Trophoblast cell (in vitro differentiated cells and primary cell): ENCODE measurements around the gene CAMK2A.

Source experiments
- DNase-seq, 2 donors: peaks; one replicate each; pipeline ENCODE4 v3.0.0-alpha.2; 2016
- H2AFZ ChIP-seq: 2 replicates; pipeline ENCODE4 v1.6.1; 2013; ENCODE audit warnings: low read length, moderate library complexity, mild to moderate bottlenecking; ENCODE audit not compliant: insufficient read depth, poor library complexity
- H2AK5ac ChIP-seq: 2 replicates; pipeline ENCODE4 v1.6.1; 2013; ENCODE audit warnings: mild to moderate bottlenecking, low read length
- H2BK120ac ChIP-seq: 2 replicates; pipeline ENCODE4 v1.6.1; 2013; ENCODE audit warnings: low read length, mild to moderate bottlenecking, moderate library complexity; ENCODE audit not compliant: insufficient read depth, poor library complexity
- H2BK12ac ChIP-seq: 2 replicates; pipeline ENCODE4 v1.6.1; 2013; ENCODE audit warnings: mild to moderate bottlenecking, low read length, moderate library complexity
- H2BK5ac ChIP-seq: 2 replicates; pipeline ENCODE4 v1.6.1; 2013; ENCODE audit warnings: low read length, low read depth, moderate library complexity, mild to moderate bottlenecking; ENCODE audit not compliant: poor library complexity
- H3K14ac ChIP-seq: 2 replicates; pipeline ENCODE4 v1.6.1; 2013; ENCODE audit warnings: mild to moderate bottlenecking, low read length
- H3K18ac ChIP-seq: 2 replicates; pipeline ENCODE4 v1.6.1; 2013; ENCODE audit warnings: mild to moderate bottlenecking, low read length
- H3K23ac ChIP-seq: 2 replicates; pipeline ENCODE4 v1.6.1; 2013; ENCODE audit warnings: low read length
- H3K27ac ChIP-seq: 2 replicates; pipeline ENCODE4 v1.5.1; 2013; ENCODE audit warnings: low read depth, mild to moderate bottlenecking, inconsistent platforms, low read length, moderate library complexity
- H3K27me3 ChIP-seq: 2 replicates; pipeline ENCODE4 v1.6.1; 2013; ENCODE audit warnings: inconsistent platforms, mild to moderate bottlenecking, low read length, moderate library complexity; ENCODE audit not compliant: insufficient read depth
- H3K36me3 ChIP-seq, 2 experiments: 1 replicate in 1 of 2; 2 replicates in 1 of 2; pipeline ENCODE4 v1.6.1; 2013; ENCODE audit warnings: low read length in 2 of 2, mild to moderate bottlenecking in 2 of 2, moderate library complexity in 1 of 2; ENCODE audit not compliant: insufficient read depth in 2 of 2, control insufficient read depth in 1 of 2
- H3K4ac ChIP-seq: 2 replicates; pipeline ENCODE4 v1.6.1; 2013; ENCODE audit warnings: low read depth, mild to moderate bottlenecking, low read length, moderate library complexity
- H3K4me1 ChIP-seq, 2 experiments: 1 replicate in 1 of 2; 2 replicates in 1 of 2; pipeline ENCODE4 v1.6.1; 2013; ENCODE audit warnings: low read length in 2 of 2, mild to moderate bottlenecking in 2 of 2, moderate library complexity in 1 of 2; ENCODE audit not compliant: insufficient read depth in 2 of 2, control insufficient read depth in 1 of 2
- H3K4me2 ChIP-seq: 2 replicates; pipeline ENCODE4 v1.6.1; 2013; ENCODE audit warnings: inconsistent platforms, mild to moderate bottlenecking, low read length, moderate library complexity
- H3K4me3 ChIP-seq: 2 replicates; pipeline ENCODE4 v1.5.1; 2013; ENCODE audit warnings: mild to moderate bottlenecking, low read depth, low read length, inconsistent platforms
- H3K79me1 ChIP-seq: one replicate; pipeline ENCODE4 v1.6.1; 2013; ENCODE audit warnings: low read length
- H3K79me2 ChIP-seq: 2 replicates; pipeline ENCODE4 v1.6.1; 2013; ENCODE audit warnings: low read length, mild to moderate bottlenecking; ENCODE audit not compliant: control insufficient read depth, insufficient read depth, poor library complexity
- H3K9ac ChIP-seq: 2 replicates; pipeline ENCODE4 v1.6.1; 2013; ENCODE audit warnings: mild to moderate bottlenecking, low read length
- H3K9me3 ChIP-seq: 2 replicates; pipeline ENCODE4 v1.6.1; 2013; ENCODE audit warnings: low read depth, mild to moderate bottlenecking, control low read depth, inconsistent platforms, low read length; ENCODE audit not compliant: insufficient read depth
- H4K12ac ChIP-seq: 2 replicates; pipeline ENCODE4 v1.6.1; 2013; ENCODE audit warnings: low read depth, mild to moderate bottlenecking, low read length, moderate library complexity
- H4K8ac ChIP-seq: 2 replicates; pipeline ENCODE4 v1.6.1; 2013; ENCODE audit warnings: low read depth, mild to moderate bottlenecking, low read length, moderate library complexity
- H4K91ac ChIP-seq: one replicate; pipeline ENCODE4 v1.6.1; 2013; ENCODE audit warnings: low read depth, mild to moderate bottlenecking, low read length, moderate library complexity
- WGBS: extraction: QIAGEN DNeasy Blood & Tissue Kit; methylation state at CpG from one replicate; pipeline ENCODE4 v1.1.7; 2013; ENCODE audit warnings: missing lambda C conversion rate; ENCODE audit not compliant: insufficient read length, insufficient coverage; ENCODE audit errors: extremely low coverage; 5-methylcytosine and 5-hydroxymethylcytosine counted together

Gene CAMK2A

GRCh38 chr5:150281987-150282386 lies 7.6 kb downstream of the CAMK2A start:
- Histone ChIP-seq H3K79me1 (no peaks in the 10 kb centered on the region), H2BK12ac (no peak overlapping the region), H3K4me1 (no peaks in the 10 kb centered on the region), H3K4me2 (no peak overlapping the region), H3K9ac (no peak overlapping the region), H2AK5ac (no peak overlapping the region), H2BK120ac (no peak overlapping the region), H2AFZ (no peak overlapping the region), H4K12ac (no peak overlapping the region), H4K91ac (no peak overlapping the region), H3K27ac (no peak overlapping the region), H3K18ac (no peak overlapping the region), H3K36me3 (no peaks in the 10 kb centered on the region), H3K27me3 (no peaks in the 10 kb centered on the region), H2BK5ac (no peak overlapping the region), H4K8ac (no peak overlapping the region), H3K14ac (no peak overlapping the region), H3K23ac (no peak overlapping the region), H3K9me3 (no peaks in the 10 kb centered on the region), H3K79me2 (no peaks in the 10 kb centered on the region), H3K4ac (no peak overlapping the region), H3K4me3 (no peak overlapping the region)
- no peak for DNase-seq
- WGBS = no CpG with 5 or more reads among the region's 8 CpGs

- no peak overlapping the region for H3K9ac ChIP-seq
- no peak overlapping the region for H2BK120ac ChIP-seq
- H3K4me1 ChIP-seq = no peaks in the 10 kb centered on the region
- H2AK5ac ChIP-seq = no peak overlapping the region
- no peaks in the 10 kb centered on the region for H3K79me1 ChIP-seq
- H3K23ac ChIP-seq = no peak overlapping the region
- no CpG with 5 or more reads among the region's 13 CpGs for WGBS
- H2BK5ac ChIP-seq = no peak overlapping the region
- H4K8ac ChIP-seq = no peak overlapping the region
- H3K4me2 ChIP-seq = no peak overlapping the region
- H3K18ac ChIP-seq = no peak overlapping the region
- no peak for DNase-seq
- no peak overlapping the region for H4K91ac ChIP-seq
- H3K14ac ChIP-seq = no peak overlapping the region
- no peak overlapping the region for H4K12ac ChIP-seq
- H3K9me3 ChIP-seq = no peaks in the 10 kb centered on the region
- no peak overlapping the region for H3K4ac ChIP-seq
- no peaks in the 10 kb centered on the region for H3K27me3 ChIP-seq
- no peak overlapping the region for H3K4me3 ChIP-seq
- no peaks in the 10 kb centered on the region for H3K36me3 ChIP-seq
- no peak overlapping the region for H2BK12ac ChIP-seq
- H3K27ac ChIP-seq = no peak overlapping the region
- H2AFZ ChIP-seq = no peak overlapping the region
- H3K79me2 ChIP-seq = no peaks in the 10 kb centered on the region
Observed at GRCh38 chr5:150279330-150280020, 10.1 kb downstream of the CAMK2A start.

DNA sequence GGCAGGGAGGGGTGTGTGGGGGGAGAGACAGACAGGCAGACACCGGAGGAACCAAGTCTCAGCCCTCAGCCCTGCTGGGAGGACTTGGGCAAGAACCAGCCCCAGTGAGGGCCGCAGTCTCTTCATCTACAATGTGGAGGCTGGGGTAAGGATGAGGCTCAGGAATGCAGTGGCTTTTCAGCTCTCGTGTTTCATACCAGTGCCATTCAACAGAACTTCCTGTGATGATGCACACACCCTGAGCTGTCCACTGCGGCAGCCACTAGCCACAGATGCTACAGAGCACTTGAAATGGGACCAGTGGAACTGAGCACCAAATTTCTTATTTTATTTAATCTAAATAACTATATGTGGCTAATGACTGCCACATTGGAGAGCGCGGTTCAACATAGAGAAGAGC lies 10.7 kb downstream of the CAMK2A start:
- H3K27ac ChIP-seq = no peak overlapping the region
- H2BK120ac ChIP-seq = no peak overlapping the region
- H2AK5ac ChIP-seq = no peak overlapping the region
- no peak overlapping the region for H3K23ac ChIP-seq
- no CpG with 5 or more reads among the region's 6 CpGs for WGBS
- H3K18ac ChIP-seq = no peak overlapping the region
- H3K4ac ChIP-seq = no peak overlapping the region
- no peak overlapping the region for H2BK5ac ChIP-seq
- H3K9ac ChIP-seq = no peak overlapping the region
- H3K4me1 ChIP-seq = no peaks in the 10 kb centered on the region
- H3K14ac ChIP-seq = no peak overlapping the region
- no peak overlapping the region for H2BK12ac ChIP-seq
- H3K79me1 ChIP-seq = no peaks in the 10 kb centered on the region
- no peak overlapping the region for H2AFZ ChIP-seq
- H3K27me3 ChIP-seq = no peaks in the 10 kb centered on the region
- H3K4me3 ChIP-seq = no peak overlapping the region
- H3K4me2 ChIP-seq = no peak overlapping the region
- no peaks in the 10 kb centered on the region for H3K36me3 ChIP-seq
- H4K8ac ChIP-seq = no peak overlapping the region
- H3K9me3 ChIP-seq = no peaks in the 10 kb centered on the region
- no peak overlapping the region for H4K12ac ChIP-seq
- H3K79me2 ChIP-seq = no peaks in the 10 kb centered on the region
- DNase-seq = no peak
- H4K91ac ChIP-seq = no peak overlapping the region

- no peaks in the 10 kb centered on the region for H3K36me3 ChIP-seq
- H3K4me1 ChIP-seq = no peaks in the 10 kb centered on the region
- H4K12ac ChIP-seq = no peak overlapping the region
- no peak overlapping the region for H4K91ac ChIP-seq
- no peak overlapping the region for H3K14ac ChIP-seq
- H3K23ac ChIP-seq = no peak overlapping the region
- H3K18ac ChIP-seq = no peak overlapping the region
- H2BK5ac ChIP-seq = no peak overlapping the region
- no peak overlapping the region for H2BK12ac ChIP-seq
- no peak overlapping the region for H3K9ac ChIP-seq
- no peak overlapping the region for H2AK5ac ChIP-seq
- H3K79me2 ChIP-seq = no peaks in the 10 kb centered on the region
- DNase-seq = no peak
- no peak overlapping the region for H3K4ac ChIP-seq
- H4K8ac ChIP-seq = no peak overlapping the region
- no peaks in the 10 kb centered on the region for H3K79me1 ChIP-seq
- no peaks in the 10 kb centered on the region for H3K27me3 ChIP-seq
- no peak overlapping the region for H3K4me3 ChIP-seq
- H2AFZ ChIP-seq = no peak overlapping the region
- H3K27ac ChIP-seq = no peak overlapping the region
- H3K9me3 ChIP-seq = no peaks in the 10 kb centered on the region
- WGBS = no CpG with 5 or more reads among the region's 7 CpGs
- no peak overlapping the region for H2BK120ac ChIP-seq
- H3K4me2 ChIP-seq = no peak overlapping the region
Observed at GRCh38 chr5:150278046-150278730, 11.4 kb downstream of the CAMK2A start.
